Right renal cortex interstitium (tissue), 3 donors: ENCODE data around the gene TULP4. TPM values are rescaled to one million over a fixed set of nuclear protein-coding genes. Genes with fewer than 3 reads are reported as not detected.

ENCODE experiments used
- DNase-seq, 3 donors: peaks; one replicate each; pipeline ENCODE4 v3.0.0-alpha.2; 2013; ENCODE audit warnings: low read depth in 3 of 3, low spot score in 2 of 3
- polyA plus RNA-seq, 3 donors: library from polyadenylated mRNA; unstranded; fragments of 120-200 nt; gene quantifications; one replicate each; pipeline ENCODE4 v1.2.1, GENCODE V29; 2013; ENCODE audit not compliant: insufficient read length in 3 of 3

The TULP4 gene
- 10 to 100 TPM; 17.7 to 19.1 (median 18.4) TPM for polyA plus RNA-seq

GRCh38 chr6:158312165-158312564 lies at the start of gene TULP4:
TSS of gene TULP4 (plus strand) at chr6:158312465. CDS start at chr6:158314017, 1,552 bp downstream.
- DNase-seq, result no peak

GRCh38 chr6:158262755-158263154 lies 49.5 kb upstream of the TULP4 start:
- no peak for DNase-seq

GRCh38 chr6:158264180-158264579 lies 48.1 kb upstream of the TULP4 start:
- no peak for DNase-seq

GRCh38 chr6:158266131-158266530 lies 46.1 kb upstream of the TULP4 start:
- DNase-seq, result no peak

GRCh38 chr6:158268361-158269147 lies 43.7 kb upstream of the TULP4 start:
- DNase-seq, result no peak

GRCh38 chr6:158269657-158270056 lies 42.6 kb upstream of the TULP4 start:
- DNase-seq, result no peak

GRCh38 chr6:158270389-158271127 lies 41.7 kb upstream of the TULP4 start:
- DNase-seq, result no peak

GRCh38 chr6:158272324-158272723 lies 39.9 kb upstream of the TULP4 start:
- DNase-seq, result no peak

- no peak for DNase-seq
Measured at GRCh38 chr6:158278004-158278403, 34.3 kb upstream of the TULP4 start.

- no peak for DNase-seq
Measured at GRCh38 chr6:158279615-158280014, 32.6 kb upstream of the TULP4 start.

GRCh38 chr6:158283304-158283980 lies 28.8 kb upstream of the TULP4 start:
- no peak for DNase-seq

- no peak for DNase-seq
Measured at GRCh38 chr6:158284007-158284875, 28.0 kb upstream of the TULP4 start.

GRCh38 chr6:158284876-158285655 lies 27.2 kb upstream of the TULP4 start:
- no peak for DNase-seq

- DNase-seq, result no peak
Measured at GRCh38 chr6:158285656-158286021, 26.6 kb upstream of the TULP4 start.

- no peak for DNase-seq
Measured at GRCh38 chr6:158286413-158286812, 25.9 kb upstream of the TULP4 start.

GRCh38 chr6:158287047-158287446 lies 25.2 kb upstream of the TULP4 start:
- DNase-seq, result no peak

- DNase-seq, result no peak
Measured at GRCh38 chr6:158290040-158290439, 22.2 kb upstream of the TULP4 start.

- DNase-seq, result no peak
Measured at GRCh38 chr6:158290659-158291058, 21.6 kb upstream of the TULP4 start.

GRCh38 chr6:158292016-158292415 lies 20.2 kb upstream of the TULP4 start:
- DNase-seq, result no peak

- no peak for DNase-seq
Measured at GRCh38 chr6:158293122-158293521, 19.1 kb upstream of the TULP4 start.
